ENCODE results near the gene BCL6B.
"Not testable (repeated sequence)": the region's sequence is repeated elsewhere in the genome, so short reads cannot be mapped to it uniquely, and the experiment has no call there.

Gene BCL6B, protein sequence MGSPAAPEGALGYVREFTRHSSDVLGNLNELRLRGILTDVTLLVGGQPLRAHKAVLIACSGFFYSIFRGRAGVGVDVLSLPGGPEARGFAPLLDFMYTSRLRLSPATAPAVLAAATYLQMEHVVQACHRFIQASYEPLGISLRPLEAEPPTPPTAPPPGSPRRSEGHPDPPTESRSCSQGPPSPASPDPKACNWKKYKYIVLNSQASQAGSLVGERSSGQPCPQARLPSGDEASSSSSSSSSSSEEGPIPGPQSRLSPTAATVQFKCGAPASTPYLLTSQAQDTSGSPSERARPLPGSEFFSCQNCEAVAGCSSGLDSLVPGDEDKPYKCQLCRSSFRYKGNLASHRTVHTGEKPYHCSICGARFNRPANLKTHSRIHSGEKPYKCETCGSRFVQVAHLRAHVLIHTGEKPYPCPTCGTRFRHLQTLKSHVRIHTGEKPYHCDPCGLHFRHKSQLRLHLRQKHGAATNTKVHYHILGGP

DNA sequence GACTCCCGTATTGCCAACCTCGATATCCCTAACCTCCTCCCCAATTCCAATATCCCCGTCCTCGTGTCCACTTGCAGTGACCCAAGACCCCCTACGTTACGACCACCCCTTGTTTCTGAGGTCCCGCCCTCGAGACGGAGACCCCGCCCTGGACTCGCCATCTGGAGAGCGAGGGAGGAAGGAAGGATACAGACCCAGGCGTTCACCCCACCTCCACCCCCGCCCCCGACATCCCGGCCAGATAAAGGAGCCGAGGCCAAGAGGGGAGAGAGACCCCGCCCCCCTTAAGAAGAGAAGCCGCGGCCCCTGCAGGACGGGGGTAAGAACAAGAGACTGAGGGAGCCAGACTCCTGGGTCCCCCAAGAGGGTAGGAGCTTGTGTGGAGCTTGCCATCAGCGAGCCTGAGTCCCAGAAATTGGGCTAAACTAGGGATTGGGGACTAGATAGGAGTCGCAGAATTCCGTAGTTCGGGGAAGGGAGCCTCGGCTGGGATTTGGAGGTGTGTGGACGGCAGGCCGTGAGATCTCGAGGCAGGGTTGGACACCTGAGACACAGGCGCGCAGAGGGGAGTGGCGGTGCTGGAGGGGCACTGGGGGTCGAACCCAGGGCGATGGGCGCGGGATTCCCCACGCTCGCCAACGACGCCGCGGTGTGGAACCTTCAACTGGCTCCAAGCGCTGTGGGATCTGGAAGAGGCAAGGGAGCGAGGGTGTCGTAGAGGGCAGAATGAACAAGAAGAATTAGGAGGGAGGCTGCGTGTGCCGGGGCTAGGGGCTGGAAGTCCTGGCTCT lies at the start of gene BCL6B:
TSS of gene BCL6B (plus strand) at position 270 of the 791 bp plus-strand sequence. CDS start 622 bp downstream, outside the sequence.
- Histone ChIP-seq H2AFZ (ENCODE audit: low read depth, low read length, severe bottlenecking) (peak within 1 kb of the TSS; percentile 97), H3K27me3 (ENCODE audit: low read length) (no peaks in the 10 kb centered on the region), H3K9me3 (ENCODE audit: insufficient read depth, low read length) (no peaks in the 10 kb centered on the region), H3K27ac (ENCODE audit: low read depth, low read length) (no peak within 1 kb of the TSS), H3K36me3 (ENCODE audit: low read length) (no peaks in the 10 kb centered on the region), H4K20me1 (ENCODE audit: low read depth, low read length) (no peaks in the 10 kb centered on the region), H3K79me2 (ENCODE audit: insufficient read depth, low read length) (no peaks in the 10 kb centered on the region), H3K4me3 (ENCODE audit: insufficient read depth, low read length, poor library complexity, severe bottlenecking) (peak within 1 kb of the TSS; percentile 29), H3K4me2 (ENCODE audit: low read depth, low read length, poor library complexity, severe bottlenecking) (peak within 1 kb of the TSS; percentile 56), H3K9me2 (replicated peaks; ENCODE audit: insufficient read depth, low read length) (no peaks in the 10 kb centered on the region), H3K9ac (ENCODE audit: low read length) (peak within 1 kb of the TSS; percentile 43), H3F3A (ENCODE audit: insufficient read depth) (no peaks in the 10 kb centered on the region)
- TF ChIP-seq EZH2phosphoT487 (conservative IDR thresholded peaks at IDR 0.05; ENCODE audit: low read length) = no peak
- TF ChIP-seq, protein P1, sequence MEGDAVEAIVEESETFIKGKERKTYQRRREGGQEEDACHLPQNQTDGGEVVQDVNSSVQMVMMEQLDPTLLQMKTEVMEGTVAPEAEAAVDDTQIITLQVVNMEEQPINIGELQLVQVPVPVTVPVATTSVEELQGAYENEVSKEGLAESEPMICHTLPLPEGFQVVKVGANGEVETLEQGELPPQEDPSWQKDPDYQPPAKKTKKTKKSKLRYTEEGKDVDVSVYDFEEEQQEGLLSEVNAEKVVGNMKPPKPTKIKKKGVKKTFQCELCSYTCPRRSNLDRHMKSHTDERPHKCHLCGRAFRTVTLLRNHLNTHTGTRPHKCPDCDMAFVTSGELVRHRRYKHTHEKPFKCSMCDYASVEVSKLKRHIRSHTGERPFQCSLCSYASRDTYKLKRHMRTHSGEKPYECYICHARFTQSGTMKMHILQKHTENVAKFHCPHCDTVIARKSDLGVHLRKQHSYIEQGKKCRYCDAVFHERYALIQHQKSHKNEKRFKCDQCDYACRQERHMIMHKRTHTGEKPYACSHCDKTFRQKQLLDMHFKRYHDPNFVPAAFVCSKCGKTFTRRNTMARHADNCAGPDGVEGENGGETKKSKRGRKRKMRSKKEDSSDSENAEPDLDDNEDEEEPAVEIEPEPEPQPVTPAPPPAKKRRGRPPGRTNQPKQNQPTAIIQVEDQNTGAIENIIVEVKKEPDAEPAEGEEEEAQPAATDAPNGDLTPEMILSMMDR (IDR thresholded peaks at IDR 0.05; ENCODE audit: insufficient read depth, low read length, poor library complexity, severe bottlenecking) = no peak

DNA sequence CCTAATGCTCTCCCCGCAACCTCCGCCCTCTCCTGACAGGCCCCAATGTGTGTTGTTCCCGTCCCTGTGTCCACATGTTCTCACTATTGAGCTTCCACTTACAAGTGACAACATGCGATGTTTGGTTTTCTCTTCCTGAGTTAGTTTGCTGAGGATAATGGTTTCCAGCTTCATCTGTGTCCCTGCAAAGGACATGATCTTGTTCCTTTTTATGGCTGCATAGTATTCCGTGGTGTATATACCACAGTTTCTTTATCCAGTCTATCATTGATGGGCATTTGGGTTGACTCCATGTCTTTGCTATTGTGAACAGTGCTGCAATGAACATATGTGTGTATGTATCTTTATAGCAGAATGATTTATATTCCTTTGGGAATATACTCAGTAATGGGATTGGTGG lies 43.4 kb upstream of the BCL6B start:
- H3F3A ChIP-seq (ENCODE audit: insufficient read depth); H3K9me3 ChIP-seq (ENCODE audit: insufficient read depth, low read length); H2AFZ ChIP-seq (ENCODE audit: low read depth, low read length, severe bottlenecking); H3K9ac ChIP-seq (ENCODE audit: low read length); H3K79me2 ChIP-seq (ENCODE audit: insufficient read depth, low read length); H3K36me3 ChIP-seq (ENCODE audit: low read length); H3K4me3 ChIP-seq (ENCODE audit: insufficient read depth, low read length, poor library complexity, severe bottlenecking); H3K27me3 ChIP-seq (ENCODE audit: low read length); H4K20me1 ChIP-seq (ENCODE audit: low read depth, low read length); H3K4me2 ChIP-seq (ENCODE audit: low read depth, low read length, poor library complexity, severe bottlenecking); H3K9me2 ChIP-seq (replicated peaks; ENCODE audit: insufficient read depth, low read length); H3K27ac ChIP-seq (ENCODE audit: low read depth, low read length): not testable (repeated sequence)

DNA sequence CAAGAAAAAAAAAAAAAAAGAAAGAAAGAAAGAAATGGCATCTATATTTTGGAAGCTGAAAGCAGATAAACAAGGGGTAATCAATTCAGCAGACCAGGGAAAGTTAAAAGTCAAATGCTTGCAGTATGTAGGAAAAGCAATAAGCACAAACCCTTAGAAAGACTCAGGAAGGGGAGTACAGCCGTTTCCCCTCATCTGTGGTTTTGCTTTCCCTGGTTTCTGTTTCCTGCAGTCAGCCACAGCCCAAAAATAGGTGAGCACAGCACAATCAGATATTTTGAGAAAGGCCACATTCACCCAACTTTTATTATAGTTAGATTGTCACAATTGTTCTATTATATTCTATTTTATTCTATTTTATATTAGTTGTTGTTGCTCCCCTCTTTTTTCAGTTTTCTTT lies 41.4 kb upstream of the BCL6B start:
- Histone ChIP-seq H3K27me3 (ENCODE audit: low read length) (no peaks in the 10 kb centered on the region), H3K36me3 (ENCODE audit: low read length) (no peaks in the 10 kb centered on the region), H3K9ac (ENCODE audit: low read length) (no peak overlapping the region), H3F3A (ENCODE audit: insufficient read depth) (no peaks in the 10 kb centered on the region), H3K27ac (ENCODE audit: low read depth, low read length) (no peak overlapping the region), H4K20me1 (ENCODE audit: low read depth, low read length) (no peaks in the 10 kb centered on the region), H3K9me3 (ENCODE audit: insufficient read depth, low read length) (no peaks in the 10 kb centered on the region), H2AFZ (ENCODE audit: low read depth, low read length, severe bottlenecking) (no peak overlapping the region), H3K9me2 (replicated peaks; ENCODE audit: insufficient read depth, low read length) (no peaks in the 10 kb centered on the region), H3K4me3 (ENCODE audit: insufficient read depth, low read length, poor library complexity, severe bottlenecking) (no peak overlapping the region), H3K4me2 (ENCODE audit: low read depth, low read length, poor library complexity, severe bottlenecking) (no peak overlapping the region), H3K79me2 (ENCODE audit: insufficient read depth, low read length) (no peaks in the 10 kb centered on the region)
- no peak for TF ChIP-seq EZH2phosphoT487 (conservative IDR thresholded peaks at IDR 0.05; ENCODE audit: low read length)
- TF ChIP-seq, protein P1 (IDR thresholded peaks at IDR 0.05; ENCODE audit: insufficient read depth, low read length, poor library complexity, severe bottlenecking) = no peak
